CD4-positive, alpha-beta T cell treated with Interleukin-17A for 4 hours (primary cell): Measurements from ENCODE around the gene STARD13.

Experiments used
- DNase-seq: peaks from one replicate; pipeline ENCODE4 v3.0.0-alpha.2; 2020; ENCODE audit warnings: mixed read lengths

The STARD13 gene

GRCh38 chr13:33132644-33133440 is 152.7 kb downstream of the STARD13 start:
- DNase-seq, result no peak

- no peak for DNase-seq
Observed at GRCh38 chr13:33129886-33130285, 155.7 kb downstream of the STARD13 start.

DNA sequence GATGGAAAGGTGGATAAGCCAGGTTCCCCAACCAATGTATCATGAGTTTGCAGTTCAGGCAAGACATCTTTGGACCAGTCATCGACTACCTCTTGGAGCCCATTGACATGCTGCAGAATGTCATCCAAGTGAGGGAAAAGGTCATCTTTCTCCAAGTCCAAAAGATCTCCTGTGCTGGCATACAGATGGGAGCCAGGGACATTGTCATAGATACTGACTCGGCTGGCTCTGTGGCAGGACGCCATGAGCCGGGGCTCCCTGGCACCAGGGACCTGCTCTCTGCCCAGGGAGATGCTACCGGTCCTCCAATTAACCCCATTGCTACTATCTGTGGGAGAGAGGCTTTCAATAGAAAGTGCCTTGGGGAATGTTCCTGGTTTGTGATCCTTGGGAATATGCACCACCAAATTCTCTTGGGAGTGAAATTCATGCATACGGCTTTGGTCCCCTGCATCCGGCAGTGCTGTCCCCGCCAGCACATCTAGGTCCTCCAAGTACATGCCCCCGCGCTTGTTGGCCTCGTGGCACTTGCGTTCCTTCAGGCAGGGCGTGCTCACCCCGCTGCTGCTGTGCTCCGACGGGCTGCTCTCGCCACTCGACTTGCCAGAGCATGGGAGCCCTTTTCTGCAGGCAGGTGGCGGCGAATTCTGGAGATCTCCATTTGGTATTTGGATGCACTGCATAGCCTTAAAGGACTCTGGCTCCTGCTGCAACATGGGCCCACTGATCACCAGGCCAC is 156.3 kb downstream of the STARD13 start:
- no peak for DNase-seq

DNA sequence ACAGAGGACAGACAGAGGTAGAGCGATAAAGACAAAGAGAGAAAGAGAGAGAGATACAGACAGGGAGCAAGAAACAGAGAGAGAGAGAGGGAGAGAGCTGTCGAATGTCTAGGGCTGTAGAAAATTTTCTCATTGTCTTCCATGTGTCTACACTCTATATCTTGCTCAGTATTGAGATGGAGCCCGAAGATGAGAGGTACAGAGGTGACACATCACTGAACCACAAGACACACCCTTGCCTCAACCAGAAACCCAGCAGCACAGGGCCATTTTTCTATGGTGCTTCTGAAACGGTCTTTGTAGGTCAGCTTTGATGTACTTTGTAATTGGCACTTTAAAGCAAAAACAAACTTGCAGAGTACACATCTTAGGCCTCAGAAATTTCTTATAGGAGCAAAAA is 157.4 kb downstream of the STARD13 start:
- no peak for DNase-seq

- no peak for DNase-seq
Observed at GRCh38 chr13:33127009-33127551, 158.5 kb downstream of the STARD13 start.

DNA sequence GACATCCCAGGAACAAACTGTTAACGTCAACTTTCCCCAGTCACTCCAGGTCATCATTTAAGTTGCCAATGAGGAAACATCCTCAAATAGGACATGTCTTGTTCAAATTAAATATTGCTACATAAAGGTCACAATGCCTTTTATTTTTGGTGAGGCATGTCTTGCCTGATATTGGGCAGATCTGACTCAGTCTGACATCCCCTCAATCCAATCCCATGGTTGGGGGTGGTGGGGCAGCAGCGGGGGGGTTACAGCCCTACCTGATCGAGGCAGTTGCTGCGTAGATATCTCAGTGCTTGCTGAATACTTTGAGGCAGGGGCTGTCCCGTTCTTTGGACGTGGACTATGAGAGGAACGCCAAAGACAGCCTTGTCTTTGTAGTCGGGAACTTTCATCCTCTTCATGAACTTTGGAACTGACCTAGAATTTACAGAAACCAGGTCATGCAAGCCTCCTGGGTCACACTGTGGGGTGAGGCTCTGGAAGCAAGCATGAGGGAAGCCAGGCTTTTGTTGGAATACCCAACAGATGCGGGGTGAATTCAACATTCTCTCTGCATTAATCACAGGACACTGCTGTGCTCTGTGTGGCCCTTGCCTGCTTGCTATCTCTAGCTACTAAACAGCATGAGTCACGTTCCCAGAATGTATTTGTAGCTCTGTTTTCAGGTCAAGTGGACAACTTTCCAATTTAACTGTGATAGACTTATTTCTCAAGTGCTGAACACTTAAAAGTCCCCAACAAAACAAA is 159.6 kb downstream of the STARD13 start:
- DNase-seq, result no peak

DNA sequence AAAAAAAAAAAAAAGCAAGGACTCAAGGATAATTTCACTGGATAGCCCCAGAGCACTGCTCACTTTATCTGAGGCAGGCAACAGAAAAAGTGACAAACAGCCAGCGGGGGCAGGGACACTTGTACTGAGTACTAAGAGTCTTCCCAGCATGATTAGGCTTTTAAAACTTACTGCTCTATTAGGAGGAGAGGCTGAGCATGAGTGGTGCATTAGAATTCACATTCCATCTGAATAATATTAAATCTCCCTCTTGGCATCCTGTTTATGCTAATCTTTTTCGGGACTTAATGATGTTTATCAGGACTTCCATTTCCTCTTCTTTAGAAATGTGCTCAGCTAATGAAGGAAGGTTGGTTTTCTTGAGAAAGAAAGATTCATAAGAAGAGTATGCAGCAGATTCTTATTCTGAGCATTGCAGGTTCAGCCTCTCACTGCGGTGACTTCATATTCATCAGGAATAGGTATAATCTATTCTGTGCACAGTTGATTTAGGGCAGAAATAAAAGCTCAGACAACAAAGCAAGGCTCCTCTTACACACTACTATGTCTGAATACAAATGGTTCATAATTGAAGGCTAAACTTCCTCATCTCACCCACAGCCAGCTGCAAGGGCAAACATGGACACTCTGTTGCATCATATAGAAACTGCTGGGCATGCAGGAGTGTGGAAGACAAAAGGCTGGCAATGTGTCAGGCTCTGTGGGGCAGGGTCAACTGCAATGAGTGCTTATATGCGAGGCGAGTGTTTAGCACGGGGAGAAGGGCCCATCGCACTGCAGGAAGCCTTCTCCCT is 162.3 kb downstream of the STARD13 start:
- no peak for DNase-seq

DNA sequence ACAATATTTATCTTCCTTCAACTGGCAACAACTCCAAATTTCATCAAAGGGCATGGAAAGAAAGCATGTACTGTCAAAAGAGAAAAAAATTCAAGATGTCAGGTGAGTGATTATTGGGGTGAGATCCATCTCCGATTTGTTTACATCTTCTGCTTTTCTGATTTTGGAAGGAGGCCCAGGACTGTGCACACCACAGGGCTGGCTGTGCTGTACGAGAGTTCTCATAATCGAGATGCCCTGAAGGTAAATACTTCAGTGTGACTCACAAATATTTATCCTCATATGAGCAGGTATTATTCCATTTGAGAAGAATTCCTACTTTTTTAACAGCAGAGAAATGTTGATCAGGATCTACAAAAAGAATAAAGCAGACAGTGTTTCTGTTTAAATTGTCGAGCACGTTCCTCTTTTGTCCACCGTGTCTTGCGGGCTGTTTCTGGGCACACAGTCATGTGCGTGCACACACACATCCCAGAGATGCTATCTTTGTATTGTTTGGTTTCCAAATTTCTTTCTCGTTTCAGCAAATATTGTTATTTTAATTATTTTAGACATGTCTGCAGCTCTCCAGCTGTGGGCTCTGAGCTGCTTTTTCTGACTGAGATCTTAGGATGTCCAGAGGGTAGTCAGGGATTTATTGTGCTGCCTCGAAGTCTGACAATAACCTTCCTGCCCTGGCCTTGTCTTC is 165.6 kb downstream of the STARD13 start:
- no peak for DNase-seq

DNA sequence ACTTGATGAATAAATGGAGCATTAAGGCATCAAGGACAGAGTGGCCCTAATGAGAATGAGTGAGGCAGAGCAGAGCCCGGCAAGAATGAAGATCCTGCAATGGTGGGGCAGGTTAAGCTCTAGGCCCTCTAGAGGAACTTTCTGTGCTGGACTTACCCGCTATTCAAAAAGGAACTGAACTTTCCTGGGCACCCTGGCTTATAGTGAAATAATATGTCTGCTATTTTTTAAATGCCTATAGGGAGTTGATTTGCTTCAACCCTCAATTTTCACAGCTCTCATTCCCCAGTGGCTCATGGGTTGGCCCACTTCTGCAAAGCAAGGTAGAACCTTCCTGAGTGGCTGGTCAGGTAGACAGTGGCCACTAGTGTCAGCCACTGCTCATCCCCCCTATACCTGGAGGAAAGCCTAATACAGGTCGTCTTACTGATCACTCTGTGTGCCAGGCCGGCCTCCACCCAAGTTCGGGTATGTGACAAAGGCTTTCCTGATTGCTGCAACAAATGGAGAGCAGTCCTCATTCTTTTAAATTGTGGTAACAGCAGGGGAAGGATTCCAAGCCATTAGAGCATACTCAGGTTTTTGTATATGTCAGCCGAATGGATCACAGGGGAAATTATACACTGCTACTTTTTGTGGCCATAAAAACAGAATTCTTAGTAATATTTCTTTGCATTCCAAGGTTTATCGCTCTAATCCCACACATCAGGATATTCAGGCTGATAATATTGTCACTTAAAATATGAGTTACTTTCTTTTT is 166.4 kb downstream of the STARD13 start:
- no peak for DNase-seq

GRCh38 chr13:33116321-33117010 is 169.1 kb downstream of the STARD13 start:
- DNase-seq, result no peak

- DNase-seq, result no peak
Observed at GRCh38 chr13:33115274-33115673, 170.3 kb downstream of the STARD13 start.

DNA sequence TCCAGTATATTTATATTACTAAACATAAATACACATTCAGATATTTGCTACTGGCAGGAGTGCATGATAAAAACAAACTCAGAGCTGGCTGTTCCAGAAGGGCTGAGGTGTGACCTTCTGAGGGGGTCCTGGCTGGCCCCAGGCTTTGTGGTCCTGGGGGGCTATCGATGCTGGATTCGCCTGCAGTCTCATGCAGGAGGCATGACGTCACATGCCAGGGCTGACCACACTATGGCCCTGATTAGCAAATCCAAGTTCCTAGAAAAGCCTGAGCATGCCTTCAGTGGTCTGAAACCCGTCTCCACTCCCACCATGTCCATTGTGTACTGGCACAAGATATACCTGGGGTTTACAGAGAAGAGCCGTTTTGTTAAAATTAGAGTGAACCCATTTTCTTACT is 171.4 kb downstream of the STARD13 start:
- no peak for DNase-seq

DNA sequence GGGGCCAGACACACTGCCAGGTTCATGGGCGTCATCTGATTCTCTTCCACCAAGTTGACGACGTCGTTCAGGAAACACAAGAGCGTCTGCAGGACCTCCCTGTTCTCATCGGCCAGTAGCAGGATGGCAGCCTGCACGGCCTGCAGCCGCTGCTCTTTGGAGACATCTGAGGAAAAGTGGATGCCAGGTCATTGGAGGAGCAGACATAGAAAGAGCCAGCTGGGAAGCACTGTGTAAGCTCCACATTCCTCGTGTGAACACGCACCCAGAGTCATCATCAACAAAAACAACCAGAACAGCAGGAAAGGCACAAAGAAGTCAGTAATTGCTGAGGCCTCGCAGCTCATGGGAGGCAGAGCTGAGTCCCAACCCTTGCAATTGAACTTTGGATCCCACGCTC is 172.8 kb downstream of the STARD13 start:
- DNase-seq, result no peak

DNA sequence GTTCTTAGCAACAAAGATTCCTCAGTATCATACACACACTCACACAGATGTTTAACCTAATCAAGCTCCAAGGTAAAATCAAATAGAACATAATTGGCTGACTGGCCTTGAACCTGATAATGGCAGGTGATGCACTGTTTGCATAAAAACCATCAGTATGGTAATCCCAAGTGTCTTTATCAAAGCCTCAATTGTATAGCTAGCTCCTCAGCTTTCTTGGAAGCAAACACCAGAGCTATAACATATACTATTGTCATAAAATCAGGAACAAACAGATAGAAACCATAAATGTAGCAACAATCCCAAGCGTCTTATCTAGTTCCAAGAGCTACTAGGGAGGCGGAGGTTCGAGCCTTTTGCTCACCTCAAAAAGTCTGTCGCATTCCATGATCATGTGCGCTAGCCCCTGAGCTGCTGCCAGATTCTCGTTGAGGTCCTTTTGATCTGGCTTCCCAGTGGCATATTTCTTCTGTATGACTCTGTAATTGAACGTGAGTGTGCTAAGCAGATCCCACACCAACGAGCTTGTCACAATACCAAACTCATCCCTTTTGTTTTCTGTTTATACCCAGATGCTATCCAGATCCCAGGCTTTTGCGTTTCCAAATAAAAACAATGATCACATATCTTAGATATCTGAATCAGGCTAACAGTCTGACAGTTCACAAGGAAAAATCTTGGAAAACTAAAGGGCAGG is 174.0 kb downstream of the STARD13 start:
- DNase-seq, result no peak

DNA sequence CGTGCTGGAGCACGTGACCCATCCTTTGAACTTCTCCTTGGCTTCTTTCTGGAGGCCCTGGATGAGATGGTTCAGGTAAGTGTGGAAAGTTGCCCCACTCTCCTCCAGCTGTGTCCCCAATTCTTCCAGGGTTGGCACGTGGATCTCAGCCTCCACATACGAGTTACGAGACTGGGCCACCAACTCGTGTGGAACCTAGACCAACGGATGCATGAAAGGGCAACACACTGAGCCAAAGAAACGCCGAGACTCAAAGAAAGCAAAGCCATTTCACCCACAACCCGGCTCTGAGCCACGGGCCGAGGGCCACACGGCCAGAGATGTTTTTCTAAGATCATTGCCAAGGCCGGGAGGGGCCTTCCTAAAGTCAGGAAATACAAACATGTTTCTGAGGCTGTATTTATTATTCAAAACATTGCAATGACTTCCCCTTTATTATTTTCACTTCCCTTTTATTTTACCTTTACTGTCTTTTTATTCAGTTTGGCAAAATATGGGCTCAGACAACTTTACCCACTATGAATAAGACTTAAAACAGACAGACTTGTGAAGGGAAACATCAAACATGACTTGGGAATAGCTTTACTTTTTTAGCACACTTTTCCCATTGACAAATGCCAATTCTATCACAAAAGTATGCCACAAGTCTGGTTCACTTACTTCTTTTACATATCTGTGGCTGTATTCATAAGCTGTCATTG is 174.7 kb downstream of the STARD13 start:
- DNase-seq, result no peak

DNA sequence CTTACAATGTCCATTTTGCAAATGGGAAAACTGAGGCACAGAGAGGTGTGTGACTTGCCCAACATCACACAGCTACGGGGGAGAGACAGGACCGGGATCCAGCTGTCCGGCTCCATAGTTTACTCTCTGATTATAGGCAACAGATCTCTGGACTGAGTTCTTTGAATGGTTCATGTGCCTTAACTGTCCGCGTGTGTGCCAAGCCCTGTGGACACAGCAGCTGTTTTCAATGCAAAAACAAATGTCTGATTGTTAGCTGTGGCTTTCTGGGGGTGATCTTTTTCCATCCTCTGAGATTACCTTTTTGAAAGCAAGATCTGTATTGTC is 175.2 kb downstream of the STARD13 start:
- DNase-seq, result no peak

DNA sequence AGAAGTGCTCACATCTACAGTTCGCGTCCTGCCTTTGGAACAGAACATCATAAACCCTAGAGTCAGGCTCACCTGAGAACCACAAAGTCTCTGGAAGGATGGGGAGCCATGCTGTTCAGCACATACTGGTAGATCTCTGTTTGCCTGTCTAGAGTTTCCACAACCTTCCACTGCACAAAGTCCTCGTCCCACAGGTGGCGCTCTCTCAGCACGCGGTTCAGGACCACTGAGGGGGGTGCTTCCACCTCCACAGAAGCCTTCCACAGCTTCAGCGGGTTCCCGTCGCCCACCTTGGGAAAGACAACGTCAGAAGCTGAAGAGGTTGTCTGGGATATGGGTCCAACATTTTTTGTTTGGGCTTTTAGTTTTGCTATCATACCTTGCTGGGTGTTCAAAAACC is 175.8 kb downstream of the STARD13 start:
- DNase-seq, result no peak

DNA sequence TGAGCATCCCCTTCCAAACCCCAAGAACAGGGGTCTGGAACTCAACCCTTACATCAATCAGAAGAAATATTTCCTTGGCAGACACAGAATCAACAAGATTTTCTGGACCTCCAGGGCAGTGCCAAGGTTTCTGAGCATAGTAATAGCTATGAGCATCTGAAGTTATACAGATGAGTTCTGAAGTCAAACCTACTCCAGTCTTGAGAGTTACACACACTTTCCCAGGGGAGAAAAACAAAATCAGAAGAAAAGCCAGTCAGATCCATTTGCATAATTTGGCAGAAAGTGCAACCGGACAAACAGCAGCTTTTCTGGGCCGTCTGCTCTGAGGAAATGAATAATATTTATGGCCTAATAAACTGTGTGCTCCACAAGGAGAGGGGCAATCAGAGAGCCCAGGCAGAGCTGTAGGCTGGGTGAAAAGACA is 176.3 kb downstream of the STARD13 start:
- no peak for DNase-seq

DNA sequence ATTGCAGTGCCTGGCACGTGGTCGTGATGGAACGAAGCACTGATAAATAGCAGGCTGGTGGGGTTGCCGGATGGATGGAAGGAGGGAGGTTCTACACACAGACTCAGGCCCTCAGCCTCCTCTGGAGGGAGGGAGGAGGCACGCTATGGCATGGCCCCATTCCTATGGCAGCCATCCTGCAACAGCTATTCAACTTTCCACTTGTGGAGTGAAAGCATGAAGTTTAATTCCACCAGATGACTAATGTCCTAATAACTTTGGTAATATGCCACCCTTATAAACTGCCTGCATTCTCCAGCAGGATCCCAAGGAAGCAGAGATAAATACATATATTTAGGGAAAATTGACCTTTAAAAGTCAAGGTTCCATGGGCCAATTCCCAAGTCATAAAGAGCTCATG is 176.9 kb downstream of the STARD13 start:
- no peak for DNase-seq
